HG03432 (cell line): Measurements from ENCODE around the gene UCHL1.
A peak's percentile ranks its signal among the peaks of the same experiment; 100 is the strongest.

Source experiments
- ATAC-seq: cut with Tn5 transposase; IDR thresholded peaks from one replicate; pipeline ENCODE4 v1.9.1; 2021; ENCODE audit warnings: mild to moderate bottlenecking, moderate library complexity; ENCODE audit not compliant: unreplicated experiment

Gene UCHL1

DNA sequence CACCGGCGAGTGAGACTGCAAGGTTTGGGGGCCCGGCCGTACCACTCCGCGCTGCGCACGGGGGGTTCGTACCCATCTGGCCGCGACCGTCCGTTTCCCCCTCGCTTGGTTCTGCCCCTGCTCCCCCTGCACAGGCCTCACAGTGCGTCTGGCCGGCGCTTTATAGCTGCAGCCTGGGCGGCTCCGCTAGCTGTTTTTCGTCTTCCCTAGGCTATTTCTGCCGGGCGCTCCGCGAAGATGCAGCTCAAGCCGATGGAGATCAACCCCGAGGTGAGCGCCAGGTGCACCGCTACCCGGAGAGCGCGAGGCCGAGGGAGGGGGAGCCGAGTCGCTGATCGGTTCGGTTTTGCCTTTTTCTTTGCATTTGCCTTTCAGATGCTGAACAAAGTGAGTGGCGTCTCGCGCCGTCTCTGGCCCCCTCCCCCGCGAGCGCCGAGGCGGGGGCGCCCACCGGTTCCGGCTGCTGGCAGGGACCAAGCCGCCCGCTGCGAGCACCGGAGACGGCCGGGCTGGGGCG is at the start of gene UCHL1:
Gene UCHL1, plus strand, starts transcription at position 189 of the 517 bp plus-strand sequence. Its CDS starts 49 bp downstream, at position 238.
- ATAC-seq = peak; percentile 79

DNA sequence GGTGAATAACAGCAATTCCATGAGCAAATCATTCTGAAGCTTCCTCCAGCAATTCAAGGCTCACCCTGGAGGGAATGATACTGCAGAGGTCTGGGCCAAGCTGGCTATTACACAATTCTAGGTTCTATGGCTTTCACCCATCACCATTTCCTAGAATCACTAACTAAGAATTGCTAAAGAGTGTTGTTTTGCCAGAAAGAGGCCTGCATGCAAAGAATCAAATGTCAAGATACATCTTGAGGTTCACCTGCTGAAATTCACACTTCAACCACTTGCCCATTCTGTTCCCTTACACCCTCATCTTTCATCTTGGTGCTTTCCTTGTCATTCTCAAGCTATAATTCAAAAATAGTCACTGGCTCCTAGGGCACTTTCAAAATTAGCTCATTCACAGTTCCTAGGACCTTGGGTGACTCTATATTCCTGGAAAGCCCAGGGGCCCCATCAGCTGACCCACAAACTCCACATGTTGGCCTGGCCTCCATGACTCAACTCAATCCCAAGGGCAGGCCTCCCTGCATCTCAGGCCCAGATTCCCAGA is 49.4 kb upstream of the UCHL1 start:
- ATAC-seq = no peak

DNA sequence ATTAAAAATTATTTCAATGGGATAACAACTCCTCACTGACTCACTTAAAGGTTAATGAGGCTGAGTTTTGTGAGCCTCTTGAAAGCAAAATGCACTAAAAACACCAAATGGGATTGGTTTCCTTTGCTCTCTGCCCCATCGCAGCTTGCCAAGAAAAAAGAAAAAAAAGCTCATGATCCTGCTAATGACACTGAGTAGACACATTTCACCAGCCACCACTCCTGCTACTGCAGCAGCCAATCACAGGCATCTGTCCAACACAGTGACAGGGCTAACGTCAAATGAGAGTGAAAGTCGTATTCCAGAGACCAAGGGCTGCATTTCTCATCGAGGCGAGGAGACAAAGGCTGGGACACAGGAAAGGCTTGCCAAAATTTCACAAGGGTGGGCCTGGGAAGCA is 47.5 kb upstream of the UCHL1 start:
- ATAC-seq = no peak

DNA sequence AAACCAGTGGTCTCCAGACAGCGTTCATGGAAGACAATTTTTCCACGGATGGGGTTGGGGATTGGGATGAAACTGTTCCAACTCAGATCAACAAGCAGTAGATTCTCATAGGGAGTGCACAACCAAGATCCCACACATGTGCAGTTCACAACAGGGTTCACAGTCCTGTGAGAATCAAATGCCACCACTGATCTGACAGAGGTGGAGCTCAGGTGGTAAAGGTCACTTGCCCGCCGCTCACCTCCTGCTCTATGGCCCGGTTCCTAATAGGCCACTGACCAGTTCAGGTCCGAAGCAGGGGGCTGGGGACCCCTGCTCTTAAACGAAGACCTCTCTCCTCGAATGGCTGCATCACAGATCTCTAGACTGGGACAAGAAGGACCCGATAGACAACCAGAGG is 46.8 kb upstream of the UCHL1 start:
- ATAC-seq = no peak

DNA sequence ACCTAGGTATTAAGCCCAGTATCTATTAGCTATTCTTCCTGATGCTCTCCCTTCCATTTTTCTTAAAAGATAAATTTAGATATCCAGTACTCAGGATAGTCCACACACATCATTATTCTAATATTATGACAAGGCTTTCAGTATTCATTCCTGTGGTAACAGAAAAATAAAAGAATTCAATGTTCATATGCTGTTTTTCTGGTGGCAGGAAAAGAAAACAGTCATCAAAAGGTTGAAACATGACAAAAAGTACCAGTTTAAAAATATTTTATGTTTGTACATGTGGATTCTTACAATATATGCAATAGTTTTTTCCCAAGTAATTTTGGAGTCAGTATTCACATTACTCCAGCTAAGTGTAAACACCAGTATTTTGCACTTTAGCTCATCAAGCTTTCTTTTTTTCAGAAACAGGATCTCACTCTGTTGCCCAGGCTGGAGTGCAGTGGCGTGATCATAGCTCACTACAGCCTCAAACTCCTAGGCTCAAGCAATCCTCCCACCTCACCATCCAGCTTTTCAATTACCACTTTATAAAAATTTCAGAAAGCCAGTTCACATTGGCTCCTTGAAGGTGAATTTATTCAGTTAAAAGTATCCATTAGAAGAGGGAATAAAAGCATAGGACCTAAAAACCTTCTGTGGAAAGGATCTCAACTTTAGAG is 44.6 kb upstream of the UCHL1 start:
- ATAC-seq = no peak

DNA sequence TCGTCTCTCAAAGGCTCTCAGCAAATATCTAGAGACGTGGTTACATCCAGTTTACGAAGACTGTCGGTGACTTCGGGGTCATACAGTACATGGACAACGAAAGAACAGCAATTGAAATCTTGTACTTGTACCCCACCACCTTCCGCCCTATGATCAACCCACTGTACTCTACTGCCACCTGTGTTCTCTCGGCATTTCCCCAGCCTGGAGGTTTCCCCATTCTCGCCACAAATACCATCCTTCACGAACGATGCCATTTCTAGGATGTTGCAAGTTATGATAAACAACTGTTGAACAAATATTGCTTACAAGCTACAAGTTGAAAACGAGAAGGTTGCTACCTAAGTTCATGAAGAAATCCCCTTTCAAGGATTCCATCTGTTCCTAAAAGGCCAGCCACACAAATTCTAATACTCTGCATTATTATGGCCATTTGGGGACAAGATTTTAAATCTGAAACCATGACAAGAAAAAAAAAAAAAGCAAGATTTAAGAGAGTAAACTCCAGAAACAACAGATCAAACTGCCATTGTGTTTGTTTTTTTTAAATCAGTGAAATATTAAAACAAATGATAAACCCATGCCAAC is 44.0 kb upstream of the UCHL1 start:
- peak; percentile 21 for ATAC-seq

DNA sequence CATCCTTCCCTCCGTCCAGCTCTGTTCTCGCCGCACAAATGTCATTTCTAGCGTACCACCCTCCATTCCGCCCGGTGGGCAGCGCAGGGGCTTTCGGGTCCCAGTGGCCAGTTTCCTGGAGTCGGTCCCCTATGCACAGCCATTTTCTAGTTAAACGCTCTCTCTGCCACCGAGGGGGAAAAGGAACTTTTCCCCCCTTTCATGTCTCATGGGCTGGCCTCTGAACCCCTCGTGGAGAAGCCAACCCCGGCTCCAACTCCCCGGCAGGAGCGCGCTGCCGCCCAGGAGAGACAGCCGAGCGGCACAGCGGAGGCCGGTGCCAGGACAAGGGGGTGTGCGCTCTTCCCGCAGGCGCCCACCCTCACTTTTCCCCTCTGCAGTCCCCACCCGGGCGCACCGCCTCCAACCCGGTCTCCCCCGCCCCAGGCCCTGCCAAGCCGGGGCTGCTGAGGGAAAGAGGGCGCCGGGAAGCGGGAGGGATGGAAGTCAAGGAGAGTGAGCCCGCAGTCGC is 43.0 kb upstream of the UCHL1 start:
- peak; percentile 3 for ATAC-seq

DNA sequence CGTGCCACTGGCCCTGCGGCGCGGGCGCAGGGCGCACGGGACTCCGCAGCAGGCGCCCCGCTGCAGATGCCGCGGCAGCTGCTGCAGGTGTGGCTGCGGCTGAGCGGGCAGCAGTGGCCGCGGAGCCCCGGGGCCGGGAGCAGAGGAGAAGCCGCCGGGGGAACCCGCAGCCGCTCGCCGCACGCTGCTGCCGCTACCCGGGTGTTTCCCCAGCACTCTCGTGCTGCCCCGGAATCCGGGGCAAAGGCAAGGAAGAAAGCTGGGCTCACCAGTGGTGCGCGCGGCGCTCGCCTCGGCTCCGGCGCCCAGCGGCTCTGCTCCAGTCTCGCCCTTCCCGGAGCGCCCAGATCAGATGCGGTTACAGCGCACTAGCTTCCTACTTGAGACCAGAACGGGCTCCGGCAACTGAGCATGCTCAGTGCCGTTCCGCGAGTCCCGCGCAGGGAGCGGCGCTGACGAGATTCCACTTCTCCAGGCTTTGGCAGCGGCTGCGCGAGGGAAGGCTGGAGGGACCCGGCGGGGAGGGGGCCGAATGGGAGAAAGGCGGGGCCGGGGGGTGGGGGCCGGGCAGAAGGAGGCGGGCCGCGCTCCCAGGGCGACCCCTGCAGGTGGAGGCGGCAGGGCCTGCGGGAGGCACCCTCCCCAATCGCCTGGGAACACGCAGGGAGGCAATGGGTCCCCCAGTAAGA is 42.4 kb upstream of the UCHL1 start, which contains the start of gene APBB2:
Gene APBB2, minus strand, starts transcription at position 407 of the 689 bp plus-strand sequence. CDS start 181,288 bp downstream, outside the sequence.
- peak; percentile 61 for ATAC-seq

DNA sequence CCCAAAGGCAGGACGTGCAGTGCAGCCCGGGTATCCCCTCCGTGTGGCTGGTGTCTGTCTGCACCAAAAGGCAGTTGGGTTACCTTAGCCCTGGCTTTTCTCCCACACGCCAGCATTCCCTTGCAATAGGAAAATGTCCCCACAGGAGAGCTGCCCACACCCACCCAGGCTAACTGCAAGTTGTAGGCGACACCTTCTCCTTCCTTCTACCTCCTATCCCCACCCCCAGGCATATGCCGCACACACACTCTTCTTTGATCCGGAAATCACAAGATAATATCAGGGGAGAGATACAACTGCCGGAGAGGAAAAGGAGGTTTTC is 41.9 kb upstream of the UCHL1 start:
- ATAC-seq = no peak

DNA sequence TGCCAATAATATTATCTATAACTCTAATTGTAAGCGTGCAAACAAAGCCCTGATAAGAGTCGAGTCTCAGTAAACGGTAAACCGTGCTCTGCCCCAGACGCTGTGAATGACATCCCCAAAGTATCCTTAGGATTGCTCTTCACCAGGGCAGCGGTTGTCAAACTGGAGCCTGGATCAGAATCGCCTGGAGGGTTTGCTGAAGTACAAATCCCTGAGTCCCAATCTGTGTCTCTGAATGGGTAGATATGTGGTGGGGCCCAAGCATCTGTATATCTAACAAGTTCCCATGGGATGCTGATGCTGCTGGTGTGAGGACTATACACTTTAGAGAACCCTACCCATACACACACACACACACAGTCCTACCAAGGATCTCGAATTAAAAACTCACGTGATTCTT is 41.6 kb upstream of the UCHL1 start:
- ATAC-seq = no peak

DNA sequence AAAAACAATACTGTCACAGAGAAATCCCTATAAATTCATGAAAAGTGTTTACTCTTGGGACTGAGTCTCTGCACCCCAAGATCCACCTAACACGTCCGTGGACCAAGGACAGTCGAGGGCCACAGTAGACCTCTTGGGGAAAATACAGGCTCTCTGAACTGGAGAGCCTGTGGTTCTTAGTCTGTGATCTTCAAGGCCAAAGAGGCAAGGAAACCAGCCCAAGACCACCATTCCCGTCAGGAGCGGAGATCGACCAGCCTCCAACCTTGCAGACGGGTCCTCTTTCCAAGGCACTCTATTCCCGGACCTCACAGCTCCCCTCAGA is 40.8 kb upstream of the UCHL1 start:
- ATAC-seq = no peak

DNA sequence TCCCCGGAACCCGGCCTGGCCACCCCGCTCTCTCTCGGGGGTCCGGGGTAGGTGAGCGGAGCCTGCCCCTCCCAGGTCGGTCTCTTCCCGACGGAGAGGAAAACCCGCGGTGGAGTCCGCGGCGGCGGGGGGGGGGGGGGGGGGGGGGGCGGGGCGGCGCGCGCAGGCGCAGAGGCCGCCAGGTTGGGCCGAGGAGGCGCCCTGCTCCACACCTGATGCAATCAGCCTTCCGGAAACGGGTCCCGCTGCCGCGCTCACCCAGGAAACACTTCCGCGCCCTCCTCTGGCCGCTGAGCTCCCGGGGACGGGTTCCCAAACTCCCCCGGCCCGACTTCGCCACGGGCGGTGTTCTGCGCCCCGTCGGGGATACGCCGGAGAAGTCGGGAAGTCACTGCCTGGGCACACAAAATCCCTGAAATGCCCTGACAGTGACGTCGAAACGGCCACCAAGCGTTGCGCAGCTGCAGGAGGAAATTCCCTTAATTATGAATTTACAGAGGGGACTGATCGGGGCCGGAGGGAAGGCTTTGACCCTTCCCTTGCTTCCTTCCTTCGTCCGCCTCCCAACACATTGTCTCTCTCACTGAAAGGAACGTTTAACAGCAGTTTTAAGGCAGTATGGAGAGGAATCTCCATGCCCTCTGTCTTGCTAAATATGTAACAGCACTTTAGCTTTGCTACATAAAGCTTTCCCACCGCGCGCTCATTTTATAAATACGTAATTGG is 40.3 kb upstream of the UCHL1 start:
- peak; percentile 61 for ATAC-seq

DNA sequence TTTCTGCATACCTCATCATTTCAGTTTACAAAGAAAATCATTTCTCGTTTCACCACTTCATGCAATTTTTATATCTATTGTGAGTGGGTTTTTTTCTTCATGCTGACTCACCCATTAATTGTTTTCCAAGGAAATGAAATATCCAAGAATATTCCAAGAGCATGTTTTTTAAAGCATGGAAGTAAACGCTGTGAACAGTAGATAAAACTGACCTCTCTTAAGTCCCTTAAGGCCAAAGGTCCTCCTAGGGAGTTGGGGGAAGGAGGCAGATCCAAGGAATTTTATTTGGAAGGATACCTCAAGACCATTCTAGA is 39.8 kb upstream of the UCHL1 start:
- ATAC-seq = no peak

DNA sequence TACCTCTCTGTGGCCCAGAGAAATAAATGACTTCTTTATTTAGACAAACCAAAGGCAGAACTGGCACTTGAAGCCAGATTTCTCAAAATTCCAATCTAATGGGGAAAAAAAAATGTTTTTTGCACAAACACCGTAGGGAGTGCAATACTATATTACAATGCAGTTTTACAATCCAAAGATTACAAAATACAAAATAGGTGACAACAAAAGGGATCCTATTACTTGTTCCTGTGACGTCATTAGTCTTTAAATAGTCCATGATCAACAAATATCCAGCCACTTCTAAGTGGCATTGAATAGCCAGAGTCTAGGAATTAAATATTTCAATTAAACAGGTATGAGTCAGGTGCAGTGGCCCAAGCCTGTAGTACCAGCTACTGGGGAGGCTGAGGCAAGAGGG is 39.4 kb upstream of the UCHL1 start:
- ATAC-seq = no peak

DNA sequence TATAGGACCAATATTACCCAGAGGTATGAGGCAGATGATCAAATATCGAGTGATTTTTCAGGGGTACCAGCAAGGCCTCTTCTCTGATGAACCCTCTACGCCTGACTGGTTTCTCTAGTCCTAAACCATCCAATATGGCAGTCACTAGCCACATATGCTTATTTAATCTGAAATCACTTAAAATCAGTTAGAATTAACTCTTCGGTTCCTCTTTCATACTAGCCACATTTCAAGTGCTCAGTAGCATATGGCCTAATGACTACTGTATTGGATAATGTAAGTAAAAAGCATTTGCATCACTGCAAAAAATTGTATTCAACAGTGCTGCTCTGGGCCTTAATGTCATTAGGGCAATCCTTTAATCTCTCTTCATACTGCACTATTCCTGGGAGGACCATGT is 38.0 kb upstream of the UCHL1 start:
- no peak for ATAC-seq

DNA sequence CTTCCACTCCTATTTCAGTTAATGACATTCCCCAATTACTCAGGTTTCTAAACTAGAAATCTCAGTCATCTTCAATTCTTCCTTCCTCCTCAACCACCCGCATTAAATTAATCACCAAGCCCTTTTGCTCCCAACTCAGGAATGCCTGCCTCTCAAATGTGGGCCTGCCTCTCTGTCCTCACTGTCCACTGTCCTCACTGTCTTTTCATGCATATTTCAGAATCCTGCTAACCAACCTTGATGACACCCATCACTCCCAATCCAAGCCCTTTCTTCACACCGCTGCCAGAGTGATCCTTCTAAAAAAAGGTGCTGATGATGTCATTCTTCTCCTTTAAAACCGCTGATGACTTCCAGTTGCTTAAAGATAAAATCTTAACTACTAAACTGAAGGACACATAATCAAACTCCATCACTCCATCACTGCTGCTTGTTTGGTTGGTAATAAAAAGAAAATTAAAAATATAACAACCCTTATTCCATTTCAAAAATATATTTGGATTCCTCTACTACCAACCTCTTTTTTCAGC is 37.2 kb upstream of the UCHL1 start:
- no peak for ATAC-seq

DNA sequence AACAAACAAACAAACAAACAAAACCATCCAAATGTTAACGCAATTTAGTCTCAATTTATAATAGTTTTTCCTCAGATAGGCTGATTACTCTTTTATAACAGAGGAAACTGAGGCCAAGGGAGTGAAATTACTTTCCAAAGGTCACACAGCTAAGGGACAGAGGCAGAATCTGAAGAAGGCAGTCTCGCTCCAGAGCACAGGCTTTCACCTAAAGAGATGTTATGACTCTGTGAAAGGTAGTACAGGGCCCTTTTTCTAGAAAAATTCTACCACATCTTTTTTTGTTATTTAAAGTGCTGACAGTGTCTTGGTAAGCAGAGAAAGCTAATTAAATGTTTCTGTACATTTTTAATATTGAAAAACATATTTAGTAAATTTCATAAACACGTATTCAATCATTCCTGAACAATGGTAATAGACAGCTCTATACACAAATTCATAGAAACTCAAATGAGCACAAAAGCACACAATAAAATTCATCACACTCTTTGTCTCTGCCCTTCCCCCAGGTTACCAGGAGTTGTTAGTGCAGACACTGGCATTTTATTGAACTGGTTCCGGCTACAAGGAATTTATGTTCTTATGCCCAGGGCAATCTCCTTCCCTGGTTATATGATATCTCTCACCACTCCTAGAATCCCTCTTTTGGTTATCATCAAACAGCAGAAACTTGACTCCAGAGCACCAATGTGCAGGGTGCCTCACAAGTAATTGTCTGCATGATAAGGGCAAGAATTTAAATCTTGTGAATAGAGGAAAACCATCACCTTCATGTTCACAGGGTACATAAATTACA is 34.7 kb upstream of the UCHL1 start:
- ATAC-seq = peak; percentile 63

DNA sequence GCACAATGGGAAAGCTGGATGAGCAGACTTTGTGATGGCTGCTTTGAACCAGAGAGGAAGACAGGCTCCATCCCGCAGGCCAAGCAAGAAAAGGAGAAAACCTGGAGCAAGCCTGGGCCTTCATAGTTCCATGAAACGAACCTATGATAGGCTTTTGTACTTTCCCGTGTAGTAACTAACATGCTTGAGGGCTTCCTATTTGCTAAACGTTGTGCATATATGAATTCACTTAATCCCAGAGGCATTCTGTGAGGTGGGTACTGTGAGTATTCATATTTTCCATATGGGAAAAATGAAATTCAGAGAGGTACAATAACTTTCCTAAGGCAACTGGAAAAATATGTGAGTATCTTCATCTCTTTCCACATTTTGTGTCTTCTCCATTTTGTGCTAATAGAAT is 28.8 kb upstream of the UCHL1 start:
- no peak for ATAC-seq

DNA sequence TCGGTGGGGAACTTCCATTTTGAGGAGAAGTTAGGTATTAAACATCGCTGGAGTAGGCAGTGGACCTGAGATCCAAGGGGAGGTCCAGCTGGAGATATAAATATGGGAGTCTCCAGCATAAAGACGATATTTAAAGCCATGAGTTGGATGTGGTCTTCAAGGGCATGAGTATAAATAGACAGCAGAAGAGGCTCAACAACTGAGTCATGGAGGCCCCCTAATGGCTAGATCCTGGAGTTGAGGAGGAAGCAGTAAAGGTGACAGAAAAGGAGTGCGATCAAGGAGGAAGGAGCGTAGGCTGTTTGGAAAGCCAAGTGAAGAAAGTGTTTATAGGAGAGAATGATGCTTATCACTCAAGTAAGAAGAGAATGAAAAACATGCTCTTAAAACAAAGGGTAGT is 24.3 kb upstream of the UCHL1 start:
- ATAC-seq = no peak

DNA sequence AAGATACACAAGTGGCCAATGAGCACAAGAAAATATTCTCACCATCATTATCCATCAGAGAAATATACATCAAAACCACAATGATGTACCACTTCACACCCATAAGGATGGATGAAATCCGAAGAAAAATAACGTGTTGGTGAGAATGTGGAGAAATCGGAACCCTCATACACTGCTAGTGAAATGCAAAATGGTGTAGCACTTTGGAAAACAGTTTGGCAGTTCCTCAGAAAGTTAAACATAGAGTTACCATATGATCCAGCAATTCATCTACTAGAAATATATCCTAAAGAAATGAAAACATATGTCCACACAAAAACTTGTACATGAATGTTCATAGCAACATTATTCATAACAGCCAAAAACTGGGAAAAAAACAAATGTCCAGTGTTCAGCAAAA is 23.9 kb upstream of the UCHL1 start:
- no peak for ATAC-seq
